NCI-H146 treated with DMSO at 0.1 percent for 48 hours (cell line): ENCODE measurements around the gene TRPV2.
A peak's percentile ranks its signal among the peaks of the same experiment; 100 is the strongest.
"Not testable (repeated sequence)": the region's sequence is repeated elsewhere in the genome, so short reads cannot be mapped to it uniquely, and the experiment has no call there.

ENCODE experiments used
- DNase-seq: peaks from one replicate; lab custom pipeline; 2025; ENCODE audit not compliant: unreplicated experiment; lab: John Stamatoyannopoulos, UW

TRPV2 gene

GRCh38 chr17:16415031-16415924, at the start of gene TRPV2:
TSS of gene TRPV2 (plus strand) at chr17:16415571. CDS start at chr17:16417669, 2,098 bp downstream.
- peak; percentile 19 for DNase-seq

- no peak for DNase-seq
These were observed 43.6 kb upstream of the TRPV2 start for GRCh38 chr17:16371742-16372141.

DNA sequence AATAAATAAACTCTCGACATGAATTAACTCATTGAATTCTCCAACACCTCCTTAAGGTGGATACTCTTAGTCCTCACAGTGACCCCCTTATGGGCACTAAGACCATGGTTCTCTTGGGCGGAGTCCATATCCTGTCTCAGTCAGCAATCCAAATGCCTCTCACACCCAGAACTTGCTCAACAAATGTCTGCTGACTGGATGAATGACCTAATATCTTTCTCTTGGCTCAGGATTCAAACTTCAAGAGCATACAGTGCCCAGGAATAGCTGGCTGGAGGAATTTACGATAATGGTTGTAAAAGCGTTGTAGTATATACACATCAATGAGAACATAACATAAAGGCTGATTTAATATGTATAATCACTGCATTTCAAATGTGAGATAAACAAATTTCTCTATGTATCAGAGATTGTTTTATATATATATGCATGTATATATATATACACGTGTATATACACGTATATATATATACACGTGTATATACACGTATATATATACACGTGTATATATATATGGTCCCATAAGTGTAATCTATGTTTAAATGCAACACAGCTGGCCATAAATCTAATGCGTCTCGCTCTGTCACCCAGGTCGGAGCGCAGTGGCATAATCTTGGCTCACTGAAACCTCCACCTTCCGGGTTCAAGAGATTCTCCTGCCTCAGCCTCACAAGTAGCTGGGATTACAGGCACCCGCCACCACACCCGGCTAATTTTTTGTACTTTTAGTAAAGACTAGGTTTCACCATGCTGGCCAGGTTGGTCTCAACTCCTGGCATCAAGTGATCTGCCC, 41.0 kb upstream of the TRPV2 start:
- no peak for DNase-seq

DNA sequence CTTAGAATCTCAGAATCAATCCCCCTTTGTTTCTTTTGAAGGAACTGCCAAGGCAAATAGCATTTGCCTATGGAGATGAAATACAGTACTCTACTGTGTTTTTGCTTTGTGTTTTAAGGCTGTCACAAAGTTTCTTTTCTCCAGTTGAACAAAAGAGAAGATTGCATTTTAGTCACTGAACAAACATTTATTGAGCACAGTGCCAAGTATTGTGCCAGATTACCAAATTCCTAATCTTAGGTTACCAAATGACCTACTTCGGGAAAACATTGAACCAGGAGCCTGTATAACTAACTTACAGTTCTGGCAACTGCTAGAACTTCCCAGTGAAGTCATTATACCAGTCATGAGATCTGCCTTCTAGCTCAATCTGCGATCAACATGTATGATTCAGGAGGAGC, 37.4 kb upstream of the TRPV2 start:
- no peak for DNase-seq

GRCh38 chr17:16378636-16379282, 36.6 kb upstream of the TRPV2 start:
- DNase-seq, result no peak

GRCh38 chr17:16379654-16380053, 35.7 kb upstream of the TRPV2 start:
- DNase-seq, result no peak

GRCh38 chr17:16380640-16381495, 34.5 kb upstream of the TRPV2 start, which contains the start of gene UBB:
TSS of gene UBB (plus strand) at chr17:16381091. CDS start at chr17:16381908, 817 bp downstream.
- DNase-seq, result peak; percentile 80

DNA sequence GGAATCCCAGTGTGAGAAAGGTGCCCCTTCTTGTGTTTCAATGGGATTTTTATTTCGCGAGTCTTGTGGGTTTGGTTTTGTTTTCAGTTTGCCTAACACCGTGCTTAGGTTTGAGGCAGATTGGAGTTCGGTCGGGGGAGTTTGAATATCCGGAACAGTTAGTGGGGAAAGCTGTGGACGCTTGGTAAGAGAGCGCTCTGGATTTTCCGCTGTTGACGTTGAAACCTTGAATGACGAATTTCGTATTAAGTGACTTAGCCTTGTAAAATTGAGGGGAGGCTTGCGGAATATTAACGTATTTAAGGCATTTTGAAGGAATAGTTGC, 33.9 kb upstream of the TRPV2 start:
- DNase-seq, result no peak

DNA sequence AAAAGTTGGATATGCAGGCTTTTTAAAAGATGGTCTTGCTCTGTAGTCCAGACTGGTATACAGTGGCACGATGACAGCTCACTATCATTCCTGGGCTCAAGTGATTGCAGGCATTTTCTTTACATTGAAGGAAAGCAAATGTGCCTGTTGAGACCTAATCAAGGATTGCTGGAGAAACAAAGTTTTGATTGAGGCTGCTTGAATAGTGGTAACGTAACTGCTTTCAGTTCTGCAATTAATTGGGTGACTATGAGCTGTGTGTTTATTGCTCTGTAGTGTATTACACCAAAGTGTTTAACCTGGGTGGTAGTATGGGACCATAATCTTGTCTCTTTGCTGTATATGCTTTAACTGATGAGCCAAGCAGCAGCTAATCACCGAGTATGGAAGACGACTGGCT, 32.2 kb upstream of the TRPV2 start:
- DNase-seq, result no peak

DNA sequence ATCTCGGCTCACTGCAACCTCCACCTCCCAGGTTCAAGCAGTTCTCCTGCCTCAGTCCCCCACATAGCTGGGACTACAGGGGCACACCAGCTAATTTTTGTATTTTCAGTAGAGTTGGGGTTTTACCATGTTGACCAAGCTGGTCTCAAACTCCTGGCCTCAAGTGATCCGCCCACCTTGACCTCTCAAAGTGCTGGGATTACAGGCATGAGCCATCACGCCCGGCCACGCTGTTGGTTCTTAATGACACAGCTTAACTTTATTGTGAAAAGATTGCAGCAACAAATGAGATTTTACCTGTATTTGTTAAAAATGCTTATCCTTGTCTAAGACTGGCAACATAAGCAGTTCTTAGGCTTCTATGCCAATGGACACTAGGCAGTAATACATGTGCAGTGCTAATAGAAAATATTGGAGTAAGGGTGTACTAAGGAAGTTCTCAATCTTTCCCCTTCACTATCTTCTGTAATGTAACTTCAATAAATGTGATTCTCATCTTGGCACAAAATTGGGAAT, 31.5 kb upstream of the TRPV2 start:
- no peak for DNase-seq

DNA sequence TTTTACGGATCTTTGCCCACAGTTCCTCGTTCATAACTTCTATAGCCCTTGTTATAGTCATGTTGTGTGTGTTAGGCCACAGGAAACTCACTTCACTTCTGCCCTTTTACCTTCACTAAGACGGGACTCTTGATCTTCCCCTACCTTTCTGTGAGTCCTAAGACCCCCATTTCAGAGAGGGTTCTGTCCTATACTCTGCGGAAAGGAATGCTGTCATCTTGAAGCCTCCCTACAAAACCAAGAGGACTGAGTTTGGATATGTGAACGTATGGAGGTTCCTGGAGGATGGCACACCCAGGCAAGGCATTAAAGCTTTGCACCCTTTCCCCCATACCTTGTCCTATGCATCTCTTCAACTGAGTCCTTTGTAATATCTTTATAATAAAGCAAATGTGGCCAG, 30.8 kb upstream of the TRPV2 start:
- DNase-seq, result no peak

- DNase-seq, result not testable (repeated sequence)
These were observed 29.3 kb upstream of the TRPV2 start for GRCh38 chr17:16386126-16386507.

GRCh38 chr17:16391451-16391850, 23.9 kb upstream of the TRPV2 start:
- DNase-seq, result no peak

- not testable (repeated sequence) for DNase-seq
These were observed 22.9 kb upstream of the TRPV2 start for GRCh38 chr17:16392491-16392890.

- DNase-seq, result not testable (repeated sequence)
These were observed 19.5 kb upstream of the TRPV2 start for GRCh38 chr17:16395887-16396286.

DNA sequence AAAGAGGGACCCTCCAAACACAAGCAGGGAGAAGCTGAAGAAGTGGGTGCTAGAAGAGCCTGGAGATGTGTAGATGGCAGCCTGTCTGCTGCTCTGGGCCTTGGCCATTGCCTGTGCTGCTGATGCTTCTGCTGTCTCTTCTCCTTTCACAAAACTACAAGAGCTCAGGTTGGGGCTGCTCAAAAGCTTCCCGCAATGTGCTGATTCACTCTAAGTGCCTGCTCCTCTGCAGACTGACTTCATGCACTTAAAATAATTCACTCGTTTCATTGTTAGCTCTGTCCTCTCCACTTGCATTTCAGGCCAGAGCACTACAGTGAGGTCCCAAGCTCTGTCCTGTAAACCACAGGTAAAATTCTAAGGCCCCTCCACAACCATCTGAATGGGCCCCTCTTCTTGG, 18.7 kb upstream of the TRPV2 start:
- DNase-seq, result not testable (repeated sequence)

GRCh38 chr17:16398270-16399267, 16.8 kb upstream of the TRPV2 start:
- DNase-seq, result no peak

GRCh38 chr17:16403847-16404246, 11.5 kb upstream of the TRPV2 start:
- not testable (repeated sequence) for DNase-seq
